Measurements from ENCODE around the gene CAMK2B.

CAMK2B gene

DNA sequence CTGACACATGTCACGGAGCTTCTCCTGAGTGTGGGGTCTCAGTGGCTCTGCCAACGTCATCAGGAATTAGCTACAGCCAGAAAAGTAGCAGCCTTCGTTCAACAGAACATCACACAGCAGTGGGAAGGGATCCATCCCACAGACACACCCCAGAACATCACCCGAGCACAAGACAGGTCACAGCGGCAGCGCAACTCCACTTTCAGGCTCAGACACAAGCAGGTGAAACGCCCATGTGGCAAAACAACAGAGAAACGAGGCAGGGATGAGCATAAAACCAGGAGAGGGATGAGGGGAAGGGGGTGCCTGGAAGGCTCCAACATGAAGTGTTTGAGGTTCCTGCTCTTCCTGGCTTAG is 44.8 kb downstream of the CAMK2B start:
- TF ChIP-seq, protein P1, sequence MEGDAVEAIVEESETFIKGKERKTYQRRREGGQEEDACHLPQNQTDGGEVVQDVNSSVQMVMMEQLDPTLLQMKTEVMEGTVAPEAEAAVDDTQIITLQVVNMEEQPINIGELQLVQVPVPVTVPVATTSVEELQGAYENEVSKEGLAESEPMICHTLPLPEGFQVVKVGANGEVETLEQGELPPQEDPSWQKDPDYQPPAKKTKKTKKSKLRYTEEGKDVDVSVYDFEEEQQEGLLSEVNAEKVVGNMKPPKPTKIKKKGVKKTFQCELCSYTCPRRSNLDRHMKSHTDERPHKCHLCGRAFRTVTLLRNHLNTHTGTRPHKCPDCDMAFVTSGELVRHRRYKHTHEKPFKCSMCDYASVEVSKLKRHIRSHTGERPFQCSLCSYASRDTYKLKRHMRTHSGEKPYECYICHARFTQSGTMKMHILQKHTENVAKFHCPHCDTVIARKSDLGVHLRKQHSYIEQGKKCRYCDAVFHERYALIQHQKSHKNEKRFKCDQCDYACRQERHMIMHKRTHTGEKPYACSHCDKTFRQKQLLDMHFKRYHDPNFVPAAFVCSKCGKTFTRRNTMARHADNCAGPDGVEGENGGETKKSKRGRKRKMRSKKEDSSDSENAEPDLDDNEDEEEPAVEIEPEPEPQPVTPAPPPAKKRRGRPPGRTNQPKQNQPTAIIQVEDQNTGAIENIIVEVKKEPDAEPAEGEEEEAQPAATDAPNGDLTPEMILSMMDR (IDR thresholded peaks at IDR 0.05; ENCODE audit: borderline replicate concordance, extremely low read depth, low read length, poor library complexity, severe bottlenecking) = no peak
- TF ChIP-seq EZH2 (IDR thresholded peaks at IDR 0.05; ENCODE audit: borderline replicate concordance, low read depth, low read length, severe bottlenecking) = no peak
- Histone ChIP-seq H3K4me2 (ENCODE audit: insufficient read depth, low read length) (no peak overlapping the region), H3K9ac (ENCODE audit: low read depth, low read length) (no peak overlapping the region), H3K4me3 (ENCODE audit: low read depth in 1 of 2, low read length in 2 of 2) (no peak overlapping the region), H3K79me2 (ENCODE audit: insufficient read depth, low read length) (no peaks in the 10 kb centered on the region), H3K27me3 (ENCODE audit: insufficient read depth, low read length, poor library complexity) (peaks cover 2% of the 10 kb centered on the region), H3K27ac (ENCODE audit: low read length) (no peak overlapping the region), H2AFZ (ENCODE audit: low read depth, low read length) (no peak overlapping the region), H3K9me3 (ENCODE audit: insufficient read depth, low read length, severe bottlenecking) (no peaks in the 10 kb centered on the region), H3K4me1 (ENCODE audit: insufficient read depth, low read length) (no peaks in the 10 kb centered on the region), H4K20me1 (ENCODE audit: insufficient read depth, low read length) (no peaks in the 10 kb centered on the region), H3K36me3 (ENCODE audit: insufficient read depth, low read length) (no peaks in the 10 kb centered on the region)
- ATAC-seq (ENCODE audit: insufficient read depth, low read depth) (no peak), DNase-seq (no peak)

GRCh38 chr7:44279731-44280505 is 45.5 kb downstream of the CAMK2B start:
- Histone ChIP-seq H3K27me3 (ENCODE audit: insufficient read depth, low read length, poor library complexity) (peaks cover 4% of the 10 kb centered on the region), H3K27ac (ENCODE audit: low read length) (no peak overlapping the region), H3K9ac (ENCODE audit: low read depth, low read length) (no peak overlapping the region), H3K4me1 (ENCODE audit: insufficient read depth, low read length) (no peaks in the 10 kb centered on the region), H3K4me2 (ENCODE audit: insufficient read depth, low read length) (no peak overlapping the region), H4K20me1 (ENCODE audit: insufficient read depth, low read length) (no peaks in the 10 kb centered on the region), H3K9me3 (ENCODE audit: insufficient read depth, low read length, severe bottlenecking) (no peaks in the 10 kb centered on the region), H3K36me3 (ENCODE audit: insufficient read depth, low read length) (no peaks in the 10 kb centered on the region), H2AFZ (ENCODE audit: low read depth, low read length) (no peak overlapping the region), H3K79me2 (ENCODE audit: insufficient read depth, low read length) (no peaks in the 10 kb centered on the region), H3K4me3 (ENCODE audit: low read depth in 1 of 2, low read length in 2 of 2) (no peak overlapping the region)
- DNase-seq = no peak
- ATAC-seq (ENCODE audit: insufficient read depth, low read depth) = no peak
- TF ChIP-seq, protein P1 (IDR thresholded peaks at IDR 0.05; ENCODE audit: borderline replicate concordance, extremely low read depth, low read length, poor library complexity, severe bottlenecking) = no peak
- TF ChIP-seq EZH2 (IDR thresholded peaks at IDR 0.05; ENCODE audit: borderline replicate concordance, low read depth, low read length, severe bottlenecking) = no peak

- no peak for TF ChIP-seq EZH2 (IDR thresholded peaks at IDR 0.05; ENCODE audit: borderline replicate concordance, low read depth, low read length, severe bottlenecking)
- TF ChIP-seq, protein P1 (IDR thresholded peaks at IDR 0.05; ENCODE audit: borderline replicate concordance, extremely low read depth, low read length, poor library complexity, severe bottlenecking) = no peak
- DNase-seq (no peak), ATAC-seq (ENCODE audit: insufficient read depth, low read depth) (no peak)
- Histone ChIP-seq H4K20me1 (ENCODE audit: insufficient read depth, low read length) (no peaks in the 10 kb centered on the region), H3K4me2 (ENCODE audit: insufficient read depth, low read length) (no peak overlapping the region), H3K9ac (ENCODE audit: low read depth, low read length) (no peak overlapping the region), H3K27me3 (ENCODE audit: insufficient read depth, low read length, poor library complexity) (peaks cover 9% of the 10 kb centered on the region), H3K36me3 (ENCODE audit: insufficient read depth, low read length) (no peaks in the 10 kb centered on the region), H3K79me2 (ENCODE audit: insufficient read depth, low read length) (no peaks in the 10 kb centered on the region), H2AFZ (ENCODE audit: low read depth, low read length) (no peak overlapping the region), H3K4me1 (ENCODE audit: insufficient read depth, low read length) (no peaks in the 10 kb centered on the region), H3K9me3 (ENCODE audit: insufficient read depth, low read length, severe bottlenecking) (no peaks in the 10 kb centered on the region), H3K27ac (ENCODE audit: low read length) (no peak overlapping the region), H3K4me3 (ENCODE audit: low read depth in 1 of 2, low read length in 2 of 2) (no peak overlapping the region)
Measured at GRCh38 chr7:44279286-44279685, 46.1 kb downstream of the CAMK2B start.
